GM12878 (cell line): Measurements from ENCODE around the gene JMY. TPM values are rescaled to one million over a fixed set of nuclear protein-coding genes. Genes with fewer than 3 reads are reported as not detected.

ENCODE experiments used
- ATAC-seq: fragments of 200-7000 bp; cut with Tn5 transposase; 3 replicates; pipeline ENCODE4 v1.9.1; 2020; ENCODE audit warnings: mild to moderate bottlenecking, moderate library complexity
- BruUV-seq: library from RNA; stranded (reverse); fragments of 400-500 nt; replicated peaks from 2 replicates; lab custom pipeline; 2021; lab: Mats Ljungman, UMichigan
- CTCF ChIA-PET: fragments of 300-600 bp; sonication (Branson Sonifier 250); formaldehyde crosslinking; extraction: SDS; loops from one replicate; lab custom pipeline; 2021; ENCODE audit warnings: inconsistent platforms; lab: Yijun Ruan, JAX
- POLR2A ChIA-PET: fragments of 350-600 bp; formaldehyde crosslinking; extraction: SDS; loops from one replicate; lab custom pipeline; 2021; ENCODE audit warnings: inconsistent platforms; lab: Charles Lee
- RAD21 ChIA-PET: fragments of 300-600 bp; sonication (Branson Sonifier 250); formaldehyde crosslinking; loops from one replicate; lab custom pipeline; 2023; ENCODE audit warnings: antibody characterized with exemption; ENCODE audit not compliant: unreplicated experiment; lab: Charles Lee
- SMC1A ChIA-PET: fragments of 300-600 bp; sonication (Branson Sonifier 250); formaldehyde crosslinking; loops from one replicate; lab custom pipeline; 2023; ENCODE audit not compliant: unreplicated experiment, uncharacterized antibody; lab: Charles Lee
- DNase-seq: peaks from one replicate; pipeline ENCODE4 v3.0.0-alpha.2; 2011; ENCODE audit warnings: low read depth, low spot score
- FAIRE-seq: peaks from 3 replicates; lab custom pipeline; 2011; peaks lifted over from hg19 to GRCh38; lab: Jason Lieb, UNC
- H2AFZ ChIP-seq: 2 replicates; pipeline ENCODE4 v1.6.0; 2011; ENCODE audit warnings: low read depth, low read length, control low read depth; ENCODE audit not compliant: control insufficient read depth
- H3K27ac ChIP-seq: 2 replicates; pipeline ENCODE4 v1.5.1; 2011; ENCODE audit warnings: control low read depth; ENCODE audit not compliant: control insufficient read depth, insufficient read depth
- H3K27me3 ChIP-seq, 2 experiments: replicated peaks in 1 of 2; 2 replicates each; pipeline versions ENCODE4 v1.6.0 to v1.6.1; 2011; ENCODE audit warnings: low read length in 1 of 2; ENCODE audit not compliant: control insufficient read depth in 2 of 2, insufficient read depth in 2 of 2
- H3K36me3 ChIP-seq, 2 experiments: 2 replicates each; pipeline ENCODE4 v1.5.1; 2011; ENCODE audit warnings: low read length in 1 of 2; ENCODE audit not compliant: control insufficient read depth in 2 of 2, insufficient read depth in 2 of 2
- H3K4me1 ChIP-seq: 2 replicates; pipeline ENCODE4 v1.6.1; 2011; ENCODE audit warnings: mild to moderate bottlenecking, low read length, moderate library complexity, mixed read lengths; ENCODE audit not compliant: control insufficient read depth, insufficient read depth
- H3K4me2 ChIP-seq: 2 replicates; pipeline ENCODE4 v1.6.0; 2011; ENCODE audit warnings: control low read depth; ENCODE audit not compliant: control insufficient read depth, insufficient read depth
- H3K4me3 ChIP-seq: fragments of 200-600 bp; sonication (generic); 2 replicates; pipeline ENCODE4 v1.5.1; 2016
- H3K79me2 ChIP-seq: 2 replicates; pipeline ENCODE4 v1.6.0; 2011; ENCODE audit warnings: low read length; ENCODE audit not compliant: control insufficient read depth, insufficient read depth
- H3K9ac ChIP-seq: 2 replicates; pipeline ENCODE4 v1.8.0; 2011; ENCODE audit warnings: low read length, control low read depth, mixed read lengths; ENCODE audit not compliant: control insufficient read depth, insufficient read depth
- H3K9me3 ChIP-seq: replicated peaks from 3 replicates; pipeline ENCODE4 v1.5.1; 2011; ENCODE audit warnings: mild to moderate bottlenecking, low read length; ENCODE audit not compliant: control insufficient read depth, insufficient read depth
- H4K20me1 ChIP-seq: 2 replicates; pipeline ENCODE4 v1.6.0; 2011; ENCODE audit not compliant: control insufficient read depth, insufficient read depth
- BCL11A ChIP-seq: IDR thresholded peaks from 2 replicates; pipeline ENCODE4 v1.6.1; 2011; ENCODE audit warnings: low read depth, low read length
- CBX3 ChIP-seq: fragments of 200-600 bp; sonication (generic); IDR thresholded peaks from 2 replicates; pipeline ENCODE4 v1.6.1; 2016; ENCODE audit warnings: low read depth, borderline replicate concordance
- EP300 ChIP-seq, 2 experiments: fragments of 150-350 bp in 1 of 2; IDR thresholded peaks; 2 replicates each; pipeline ENCODE4 v1.6.1; 2011 to 2012; ENCODE audit warnings: low read depth in 2 of 2, low read length in 2 of 2, borderline replicate concordance in 1 of 2, improper control_type of control experiment in 1 of 2, inconsistent platforms in 1 of 2; ENCODE audit not compliant: control insufficient read depth in 1 of 2
- EZH2 ChIP-seq: IDR thresholded peaks from 2 replicates; pipeline ENCODE4 v1.6.1; 2012; ENCODE audit warnings: low read depth, mild to moderate bottlenecking, control low read depth, inconsistent platforms, low read length, borderline replicate concordance; ENCODE audit not compliant: control insufficient read depth
- GABPA ChIP-seq: IDR thresholded peaks from 2 replicates; pipeline ENCODE4 v1.6.1; 2014; ENCODE audit warnings: antibody characterized with exemption, low read depth, mild to moderate bottlenecking, inconsistent platforms
- IRF3 ChIP-seq: fragments of 450-650 bp; IDR thresholded peaks from 2 replicates; pipeline ENCODE4 v1.6.1; 2014; ENCODE audit warnings: mild to moderate bottlenecking
- MEF2B ChIP-seq: fragments of 450-650 bp; IDR thresholded peaks from 2 replicates; pipeline ENCODE4 v1.6.1; 2018; ENCODE audit warnings: mild to moderate bottlenecking, moderate library complexity; ENCODE audit not compliant: partially characterized antibody, poor library complexity, severe bottlenecking
- MXI1 ChIP-seq: fragments of 150-350 bp; IDR thresholded peaks from 2 replicates; pipeline ENCODE4 v1.6.1; 2011; ENCODE audit warnings: low read depth, mild to moderate bottlenecking, inconsistent platforms, low read length, improper control_type of control experiment
- NRF1 ChIP-seq: conservative IDR thresholded peaks from 2 replicates; pipeline ENCODE4 v1.6.1; 2011; ENCODE audit warnings: mild to moderate bottlenecking, low read depth, low read length, improper control_type of control experiment
- PKNOX1 ChIP-seq: fragments of 450-650 bp; IDR thresholded peaks from 2 replicates; pipeline ENCODE4 v1.6.1; 2016; ENCODE audit warnings: mild to moderate bottlenecking
- SIX5 ChIP-seq: IDR thresholded peaks from 2 replicates; pipeline ENCODE4 v1.6.1; 2011; ENCODE audit warnings: mild to moderate bottlenecking, low read depth, low read length, moderate library complexity; ENCODE audit not compliant: severe bottlenecking
- SMARCA5 ChIP-seq: fragments of 450-650 bp; IDR thresholded peaks from 2 replicates; pipeline ENCODE4 v1.6.1; 2017; ENCODE audit warnings: mild to moderate bottlenecking
- ZNF217 ChIP-seq: fragments of 450-650 bp; IDR thresholded peaks from 2 replicates; pipeline ENCODE4 v1.6.1; 2017; ENCODE audit warnings: antibody characterized with exemption, mild to moderate bottlenecking
- ZNF622 ChIP-seq: fragments of 450-650 bp; IDR thresholded peaks from 2 replicates; pipeline ENCODE4 v1.6.1; 2017; ENCODE audit warnings: mild to moderate bottlenecking, inconsistent platforms
- WGBS: methylation state at CpG from one replicate; pipeline ENCODE4 v1.1.6; 2016; ENCODE audit warnings: low lambda C conversion rate; ENCODE audit not compliant: insufficient replicate concordance, insufficient coverage; ENCODE audit errors: missing lambda C conversion rate; 5-methylcytosine and 5-hydroxymethylcytosine counted together
- in situ Hi-C: fragments of 300-500 bp; cut with MboI; formaldehyde crosslinking; loops from 9 replicates; pipeline ENCODE4 v1.14.3; 2018; ENCODE audit warnings: mixed read lengths
- intact Hi-C: fragments of 100-400 bp; cut with micrococcal nuclease; formaldehyde crosslinking; loops from one replicate; pipeline ENCODE4 v1.14.2; 2022; ENCODE audit not compliant: unreplicated experiment
- polyA plus RNA-seq, 11 experiments: library from polyadenylated mRNA; depleted of rRNA in 4 of 11; unstranded in 6 of 11; stranded (reverse) in 5 of 11; fragments of >200 nt; fragmentation: Nextera tagmentation in 4 of 11; fragmentation: Illumina TruSeq in 1 of 11; extraction: Ambion mirVana in 4 of 11; extraction: Trizol in 1 of 11; gene quantifications; 1 replicate in 1 of 11; 2 replicates in 10 of 11; pipeline versions ENCODE4 v1.2.1 to v1.2.3, GENCODE V29; 2011 to 2016; ENCODE audit warnings: inconsistent platforms in 2 of 11, missing spikeins in 2 of 11, low read depth in 1 of 11
- total RNA-seq, 4 experiments: library from RNA; depleted of rRNA in 3 of 4; stranded (reverse); fragments of >200 nt in 3 of 4; fragmentation: Illumina TruSeq in 1 of 4; extraction: Trizol in 1 of 4; gene quantifications; 2 replicates each; pipeline versions ENCODE4 v1.2.1 to v1.2.3, GENCODE V29; 2013 to 2021
- TF ChIP-seq, protein P1 (sequence below): fragments of 450-650 bp; IDR thresholded peaks from 2 replicates; pipeline ENCODE4 v1.6.1; 2017; ENCODE audit warnings: antibody characterized with exemption, mild to moderate bottlenecking, moderate library complexity
- TF ChIP-seq, protein P2 (sequence below): fragments of 450-650 bp; formaldehyde crosslinking; IDR thresholded peaks from 2 replicates; pipeline ENCODE4 v1.4.0; 2020; ENCODE audit warnings: mild to moderate bottlenecking, moderate library complexity

The JMY gene
- total and polyA plus RNA-seq, 10 of the 15 experiments (the other 5 are each of a cell fraction or from before 2014, with no cell fraction given): 0.63 to 4.8 (median 2.4) TPM

GRCh38 chr5:79259810-79260209 is 23.9 kb downstream of the JMY start:
- no peak overlapping the region for H3K4me3 ChIP-seq
- in situ Hi-C loops (no loop called here), intact Hi-C loops (no loop called here)
- H4K20me1 ChIP-seq: no peaks in the 10 kb centered on the region
- RAD21 ChIA-PET: no interaction called here
- no TSS peak for BruUV-seq
- SMC1A ChIA-PET: no interaction called here
- H3K4me1 ChIP-seq: peaks cover 31% of the 10 kb centered on the region
- DNase-seq (no peak), ATAC-seq (no peak), FAIRE-seq (no peak)
- POLR2A ChIA-PET: no interaction called here
- H3K9me3 ChIP-seq: no peaks in the 10 kb centered on the region
- no peak overlapping the region for H3K9ac ChIP-seq
- H3K27ac ChIP-seq: no peak overlapping the region
- peaks cover 5% of the 10 kb centered on the region for H3K79me2 ChIP-seq
- no peak overlapping the region for H2AFZ ChIP-seq
- CTCF ChIA-PET: no interaction called here
- no peaks in the 10 kb centered on the region for H3K27me3 ChIP-seq
- no peak overlapping the region for H3K4me2 ChIP-seq
- 89% methylated on average over 6 of the region's 6 CpGs for WGBS
- H3K36me3 ChIP-seq: no peaks in the 10 kb centered on the region; a peak in 1 of 4 replicates
- TF ChIP-seq ZNF217 (no peak), GABPA (no peak), EZH2 (no peak), MXI1 (no peak), PKNOX1 (no peak), IRF3 (no peak), NRF1 (no peak), SMARCA5 (no peak), EP300 (IDR thresholded peaks at IDR 0.05; ENCODE audit: borderline replicate concordance in 1 of 2, control insufficient read depth in 1 of 2, low read depth in 2 of 2, low read length in 2 of 2) (no peak), BCL11A (no peak), ZNF622 (no peak), MEF2B (no peak), SIX5 (no peak), CBX3 (no peak)
- TF ChIP-seq, protein P1, sequence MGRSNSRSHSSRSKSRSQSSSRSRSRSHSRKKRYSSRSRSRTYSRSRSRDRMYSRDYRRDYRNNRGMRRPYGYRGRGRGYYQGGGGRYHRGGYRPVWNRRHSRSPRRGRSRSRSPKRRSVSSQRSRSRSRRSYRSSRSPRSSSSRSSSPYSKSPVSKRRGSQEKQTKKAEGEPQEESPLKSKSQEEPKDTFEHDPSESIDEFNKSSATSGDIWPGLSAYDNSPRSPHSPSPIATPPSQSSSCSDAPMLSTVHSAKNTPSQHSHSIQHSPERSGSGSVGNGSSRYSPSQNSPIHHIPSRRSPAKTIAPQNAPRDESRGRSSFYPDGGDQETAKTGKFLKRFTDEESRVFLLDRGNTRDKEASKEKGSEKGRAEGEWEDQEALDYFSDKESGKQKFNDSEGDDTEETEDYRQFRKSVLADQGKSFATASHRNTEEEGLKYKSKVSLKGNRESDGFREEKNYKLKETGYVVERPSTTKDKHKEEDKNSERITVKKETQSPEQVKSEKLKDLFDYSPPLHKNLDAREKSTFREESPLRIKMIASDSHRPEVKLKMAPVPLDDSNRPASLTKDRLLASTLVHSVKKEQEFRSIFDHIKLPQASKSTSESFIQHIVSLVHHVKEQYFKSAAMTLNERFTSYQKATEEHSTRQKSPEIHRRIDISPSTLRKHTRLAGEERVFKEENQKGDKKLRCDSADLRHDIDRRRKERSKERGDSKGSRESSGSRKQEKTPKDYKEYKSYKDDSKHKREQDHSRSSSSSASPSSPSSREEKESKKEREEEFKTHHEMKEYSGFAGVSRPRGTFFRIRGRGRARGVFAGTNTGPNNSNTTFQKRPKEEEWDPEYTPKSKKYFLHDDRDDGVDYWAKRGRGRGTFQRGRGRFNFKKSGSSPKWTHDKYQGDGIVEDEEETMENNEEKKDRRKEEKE: no peak
- TF ChIP-seq, protein P2, sequence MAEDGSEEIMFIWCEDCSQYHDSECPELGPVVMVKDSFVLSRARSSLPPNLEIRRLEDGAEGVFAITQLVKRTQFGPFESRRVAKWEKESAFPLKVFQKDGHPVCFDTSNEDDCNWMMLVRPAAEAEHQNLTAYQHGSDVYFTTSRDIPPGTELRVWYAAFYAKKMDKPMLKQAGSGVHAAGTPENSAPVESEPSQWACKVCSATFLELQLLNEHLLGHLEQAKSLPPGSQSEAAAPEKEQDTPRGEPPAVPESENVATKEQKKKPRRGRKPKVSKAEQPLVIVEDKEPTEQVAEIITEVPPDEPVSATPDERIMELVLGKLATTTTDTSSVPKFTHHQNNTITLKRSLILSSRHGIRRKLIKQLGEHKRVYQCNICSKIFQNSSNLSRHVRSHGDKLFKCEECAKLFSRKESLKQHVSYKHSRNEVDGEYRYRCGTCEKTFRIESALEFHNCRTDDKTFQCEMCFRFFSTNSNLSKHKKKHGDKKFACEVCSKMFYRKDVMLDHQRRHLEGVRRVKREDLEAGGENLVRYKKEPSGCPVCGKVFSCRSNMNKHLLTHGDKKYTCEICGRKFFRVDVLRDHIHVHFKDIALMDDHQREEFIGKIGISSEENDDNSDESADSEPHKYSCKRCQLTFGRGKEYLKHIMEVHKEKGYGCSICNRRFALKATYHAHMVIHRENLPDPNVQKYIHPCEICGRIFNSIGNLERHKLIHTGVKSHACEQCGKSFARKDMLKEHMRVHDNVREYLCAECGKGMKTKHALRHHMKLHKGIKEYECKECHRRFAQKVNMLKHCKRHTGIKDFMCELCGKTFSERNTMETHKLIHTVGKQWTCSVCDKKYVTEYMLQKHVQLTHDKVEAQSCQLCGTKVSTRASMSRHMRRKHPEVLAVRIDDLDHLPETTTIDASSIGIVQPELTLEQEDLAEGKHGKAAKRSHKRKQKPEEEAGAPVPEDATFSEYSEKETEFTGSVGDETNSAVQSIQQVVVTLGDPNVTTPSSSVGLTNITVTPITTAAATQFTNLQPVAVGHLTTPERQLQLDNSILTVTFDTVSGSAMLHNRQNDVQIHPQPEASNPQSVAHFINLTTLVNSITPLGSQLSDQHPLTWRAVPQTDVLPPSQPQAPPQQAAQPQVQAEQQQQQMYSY (CRISPR knock-in tag): no peak
